GM12891 (cell line): Measurements from ENCODE around the gene PSMB9.
A peak's percentile ranks its signal among the peaks of the same experiment; 100 is the strongest.

Source experiments
- DNase-seq: peaks from one replicate; pipeline ENCODE4 v3.0.0; 2011; ENCODE audit warnings: low spot score; ENCODE audit not compliant: insufficient read length
- FAIRE-seq: peaks from 2 replicates; lab custom pipeline; 2011; peaks lifted over from hg19 to GRCh38; lab: Jason Lieb, UNC
- PAX5 ChIP-seq: IDR thresholded peaks from 2 replicates; pipeline ENCODE4 v1.6.1; 2011; ENCODE audit warnings: low read length, moderate library complexity, mild to moderate bottlenecking; ENCODE audit not compliant: insufficient read depth, severe bottlenecking
- POLR2A ChIP-seq: IDR thresholded peaks from 2 replicates; pipeline ENCODE4 v1.6.1; 2011; ENCODE audit warnings: low read depth, low read length, control low read depth
- POLR2AphosphoS5 ChIP-seq: IDR thresholded peaks from 2 replicates; pipeline ENCODE4 v1.6.1; 2011; ENCODE audit warnings: low read depth, low read length, control low read depth
- POU2F2 ChIP-seq: IDR thresholded peaks from 2 replicates; pipeline ENCODE4 v1.6.1; 2011; ENCODE audit warnings: low read depth, mild to moderate bottlenecking, control low read depth, low read length, moderate library complexity
- SPI1 ChIP-seq: IDR thresholded peaks from 2 replicates; pipeline ENCODE4 v1.6.1; 2011; ENCODE audit warnings: low read depth, low read length, control low read depth
- TAF1 ChIP-seq: IDR thresholded peaks from 2 replicates; pipeline ENCODE4 v1.6.1; 2011; ENCODE audit warnings: low read depth, low read length, control low read depth

Gene PSMB9

DNA sequence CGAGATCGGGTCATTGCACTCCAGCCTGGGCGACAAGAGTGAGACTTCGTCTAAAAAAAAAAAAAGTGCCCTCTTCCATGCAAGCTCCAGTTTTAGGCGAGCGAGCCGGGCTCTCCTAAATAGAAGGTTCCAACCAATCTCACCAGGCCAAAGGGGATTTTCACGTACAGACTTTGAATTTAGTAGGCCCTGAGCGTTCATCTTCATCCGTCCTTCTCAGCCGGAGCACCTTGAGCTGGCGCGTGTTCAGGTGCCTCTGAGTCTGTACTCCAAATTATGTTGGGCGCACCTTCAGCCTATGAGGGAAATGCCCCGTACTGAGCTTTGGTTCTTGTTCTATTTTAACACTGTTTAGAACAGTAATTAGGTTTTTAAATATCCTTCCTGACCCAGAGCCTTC lies 14.6 kb upstream of the PSMB9 start:
- FAIRE-seq (no peak), DNase-seq (no peak)
- TF ChIP-seq PAX5, result no peak
- no peak for TF ChIP-seq TAF1
- no peak for TF ChIP-seq SPI1
- no peak for TF ChIP-seq POLR2A
- no peak for TF ChIP-seq POLR2AphosphoS5
- no peak for TF ChIP-seq POU2F2

DNA sequence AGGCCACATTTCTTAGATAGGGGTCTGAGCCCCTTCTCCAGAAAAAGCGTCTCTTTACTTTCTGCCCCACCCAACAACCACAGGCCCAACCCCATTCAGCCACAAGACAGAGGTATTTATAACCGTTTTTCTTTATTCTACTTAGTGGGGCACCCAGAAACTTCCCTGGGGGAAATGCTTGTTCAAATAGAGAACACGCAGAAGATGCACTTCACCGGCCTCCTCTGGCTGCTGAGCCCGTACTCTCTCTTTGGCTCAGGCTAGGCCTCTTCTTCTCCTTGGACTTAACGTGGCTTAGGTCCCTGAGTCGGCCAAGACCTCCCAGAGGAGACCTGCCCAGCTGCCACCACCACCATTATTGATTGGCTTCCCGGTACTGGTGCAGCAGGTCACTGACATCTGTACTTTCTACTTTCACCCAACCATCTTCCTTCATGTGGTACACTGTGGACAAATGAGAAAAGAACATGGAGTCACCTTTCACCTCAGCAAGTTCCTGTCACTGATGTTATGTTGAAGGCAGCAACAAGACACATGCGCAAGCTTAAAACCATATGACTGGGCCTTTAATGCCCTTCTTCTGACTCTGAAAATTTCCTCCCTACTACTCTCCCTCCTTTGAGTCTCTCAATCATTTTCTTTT lies 13.3 kb upstream of the PSMB9 start:
- TF ChIP-seq POLR2AphosphoS5 (no peak), TAF1 (no peak; the same call in 1 of the 2 replicates), POLR2A (no peak; the same call in 1 of the 2 replicates), POU2F2 (no peak), SPI1 (no peak), PAX5 (no peak)
- peak; percentile 50 for FAIRE-seq
- DNase-seq, result no peak

DNA sequence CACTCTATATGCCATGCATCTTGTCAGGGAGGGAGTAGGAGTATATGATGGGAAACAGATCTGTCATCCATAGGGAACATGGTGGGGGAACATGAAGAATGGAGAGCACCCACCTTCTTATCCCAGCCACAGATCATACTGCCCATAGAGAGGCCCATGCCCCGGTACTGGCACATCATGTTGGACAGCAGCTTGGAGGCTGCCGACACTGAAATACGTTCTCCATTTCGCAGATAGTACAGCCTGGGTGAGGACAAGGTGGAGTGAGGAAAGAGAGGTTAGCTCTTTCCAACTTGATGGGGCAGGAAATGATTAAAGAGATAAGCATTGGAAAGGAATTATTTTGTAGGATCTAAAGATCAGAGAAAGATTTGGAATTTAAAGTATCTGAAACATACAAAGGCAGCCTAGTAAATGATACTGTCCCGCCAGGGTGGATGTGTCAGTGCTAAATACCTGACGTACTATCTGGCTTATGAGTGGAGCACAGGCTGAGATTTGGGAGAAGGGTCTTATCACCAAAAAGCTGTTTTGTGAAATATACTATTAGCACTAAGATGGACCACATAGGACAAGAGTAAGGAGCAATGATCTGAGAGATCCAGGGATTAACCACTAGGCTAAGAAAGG lies 11.9 kb upstream of the PSMB9 start:
- TF ChIP-seq POLR2A, result no peak
- no peak for TF ChIP-seq TAF1
- no peak for TF ChIP-seq SPI1
- no peak for TF ChIP-seq POU2F2
- TF ChIP-seq POLR2AphosphoS5, result no peak
- no peak for TF ChIP-seq PAX5
- DNase-seq (no peak), FAIRE-seq (peak; percentile 63)

DNA sequence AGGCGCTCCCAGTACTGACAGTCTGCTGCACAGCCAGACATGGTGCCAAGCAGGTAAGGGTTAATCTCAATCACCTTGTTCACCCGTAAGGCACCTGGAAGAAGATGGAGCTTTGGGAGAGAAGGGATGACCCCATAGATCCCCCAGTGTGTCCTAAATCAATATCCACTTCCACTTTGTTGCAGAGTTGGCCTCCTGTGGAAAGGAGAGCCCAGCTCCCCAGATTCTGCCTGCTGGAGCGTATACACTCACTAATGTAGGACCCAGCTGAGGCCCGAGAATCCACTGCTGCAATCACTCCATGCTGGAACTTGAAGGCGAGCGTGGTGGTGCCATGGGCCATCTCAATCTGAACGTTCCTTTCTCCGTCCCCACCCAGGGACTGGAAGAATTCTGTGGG lies 11.3 kb upstream of the PSMB9 start:
- TF ChIP-seq POLR2AphosphoS5, result no peak
- TF ChIP-seq POLR2A, result 0 out of 2 replicates have a peak, but pooled peaks have one; percentile 20
- TF ChIP-seq POU2F2, result no peak
- DNase-seq (no peak), FAIRE-seq (no peak)

DNA sequence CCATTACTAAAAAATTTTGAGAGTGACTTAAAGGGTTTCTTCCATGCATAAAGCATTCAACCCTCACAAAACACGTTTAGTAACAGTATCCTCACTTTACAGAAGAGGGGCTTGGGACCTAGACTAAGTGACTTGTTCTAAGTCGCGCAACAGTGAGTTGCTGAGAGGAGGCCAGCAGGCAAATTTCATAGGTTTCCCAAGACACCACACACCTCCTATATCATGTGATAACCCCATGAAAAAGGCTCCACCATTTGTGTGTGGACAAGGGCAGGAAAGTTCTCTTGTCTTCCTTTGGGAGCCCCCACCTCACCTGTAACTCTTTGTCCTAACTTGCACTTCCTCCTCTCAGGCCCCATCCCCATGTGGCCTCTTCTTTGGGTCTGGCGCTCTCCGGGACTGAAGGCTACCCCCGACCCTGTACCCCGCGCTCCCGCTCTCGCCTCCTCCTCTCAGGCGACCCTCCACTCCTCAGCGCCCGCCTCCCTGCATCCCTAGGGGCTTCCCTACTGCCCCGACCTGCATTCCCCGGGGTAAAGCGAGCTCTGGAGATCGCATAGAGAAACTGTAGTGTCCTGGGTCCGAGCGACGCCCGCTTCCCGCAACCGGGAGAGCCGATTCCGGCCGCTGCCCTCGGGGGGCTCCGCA lies 10.5 kb upstream of the PSMB9 start:
- TF ChIP-seq POU2F2 (no peak; the same call in 1 of the 2 replicates), SPI1 (peak; percentile 68)
- FAIRE-seq (peak; percentile 56), DNase-seq (no peak)

DNA sequence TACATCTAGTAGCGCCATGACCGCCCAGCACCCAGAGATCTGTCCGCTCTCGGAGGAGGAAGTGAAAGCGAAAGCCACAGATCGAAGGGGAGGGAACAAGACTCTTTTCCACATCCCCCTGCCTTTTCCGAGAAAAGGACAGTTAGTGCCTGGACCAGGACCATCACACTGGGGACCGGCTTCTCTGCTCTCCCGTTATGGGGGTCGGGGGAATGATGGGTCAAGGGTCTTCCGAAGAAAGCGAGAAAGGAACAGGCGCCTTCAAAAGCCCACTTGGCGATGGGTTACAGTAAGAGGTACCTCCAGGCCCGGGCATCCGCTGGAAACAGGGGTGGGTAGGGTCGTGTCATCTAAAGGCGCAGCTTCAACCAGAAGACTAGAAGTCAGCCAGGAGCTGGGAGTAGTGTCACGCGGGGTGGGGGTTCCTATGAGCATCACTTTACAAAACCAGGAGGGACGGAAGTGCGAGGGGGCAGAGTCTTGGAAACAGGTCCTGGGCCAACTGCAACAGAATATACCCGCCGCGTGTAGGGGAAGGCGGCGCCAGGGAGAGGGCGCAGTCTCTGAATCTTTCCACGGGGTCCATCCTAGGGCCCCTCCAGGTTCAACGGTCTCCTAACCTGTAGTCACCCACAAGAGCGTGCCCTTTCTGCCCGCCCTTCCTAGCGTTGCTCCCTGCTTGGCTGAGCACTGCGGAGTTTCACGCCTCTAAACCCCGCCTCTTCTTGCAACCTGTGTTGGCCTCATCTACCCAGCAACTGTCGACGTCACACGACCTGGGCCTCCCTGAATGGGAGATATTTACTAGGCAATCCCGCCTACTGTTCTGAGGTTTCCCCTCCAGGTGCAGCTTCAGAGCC lies 9.8 kb upstream of the PSMB9 start, which contains the start of gene PSMB8:
Gene PSMB8 (minus strand): TSS at position 69 of the 860 bp plus-strand sequence. CDS start 51 bp downstream, at position 18.
- FAIRE-seq, result peak; percentile 100
- DNase-seq, result peak; percentile 81
- TF ChIP-seq SPI1, result peak; percentile 98
- TF ChIP-seq POLR2A, result peak; percentile 91
- peak; percentile 84 for TF ChIP-seq TAF1
- peak; percentile 86 for TF ChIP-seq POLR2AphosphoS5
- TF ChIP-seq PAX5, result peak; percentile 95
- TF ChIP-seq POU2F2, result peak; percentile 81

DNA sequence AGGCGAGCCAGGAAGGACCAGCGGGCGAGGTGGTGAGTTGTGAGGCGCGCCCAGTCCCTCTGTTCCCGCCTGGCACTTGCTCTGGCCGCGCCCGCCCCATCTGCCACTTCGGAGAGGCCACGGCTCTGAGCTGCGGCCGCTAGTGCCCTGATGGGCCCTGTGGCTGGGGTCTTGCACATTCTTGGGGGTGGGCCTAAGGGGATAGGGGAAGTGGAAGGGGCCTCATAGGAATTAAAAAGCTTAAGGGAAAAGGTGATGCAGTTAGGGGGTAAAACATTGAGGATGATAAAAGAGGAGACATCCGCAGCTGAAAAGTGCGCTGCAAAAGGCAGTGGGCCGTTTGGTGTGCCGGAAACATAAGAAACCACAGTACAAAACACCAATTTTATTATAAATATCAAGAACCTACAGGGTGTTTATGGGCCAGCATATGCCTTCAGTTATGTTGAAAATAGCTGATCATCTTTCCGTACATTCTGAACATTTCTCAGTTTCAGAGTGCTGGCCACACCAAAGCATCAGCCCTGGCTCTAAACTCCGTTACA lies 9.1 kb upstream of the PSMB9 start:
- no peak for DNase-seq
- FAIRE-seq, result no peak
- no peak for TF ChIP-seq PAX5
- peak; percentile 25; the same call in 1 of the 2 replicates for TF ChIP-seq TAF1
- peak; percentile 49; the same call in 1 of the 2 replicates for TF ChIP-seq POLR2AphosphoS5
- TF ChIP-seq SPI1, result peak; percentile 29; the same call in 1 of the 2 replicates

DNA sequence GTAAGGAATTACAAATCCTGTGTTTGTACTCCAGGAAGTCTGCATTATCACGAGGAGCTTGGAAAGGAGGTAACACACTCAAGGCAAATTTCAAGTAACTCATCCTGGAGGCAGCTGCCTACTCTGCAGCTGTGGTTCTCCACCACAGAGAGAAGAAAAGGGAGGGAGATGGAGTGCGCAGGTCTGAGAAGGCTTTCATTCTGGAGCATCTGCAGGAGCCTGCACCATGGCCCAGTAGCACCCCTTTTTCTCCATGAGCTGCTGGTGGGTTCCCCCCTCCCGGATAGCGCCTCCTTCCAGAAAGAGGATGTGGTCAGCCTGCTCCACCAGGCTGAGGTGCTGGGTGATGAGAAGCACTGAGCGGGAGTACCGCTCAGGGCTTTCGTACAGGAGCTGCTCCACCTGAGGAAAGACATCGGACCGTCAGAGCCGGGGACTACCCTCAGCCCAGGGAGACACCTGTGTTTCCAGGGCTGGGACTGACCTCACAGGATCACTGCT lies 8.6 kb upstream of the PSMB9 start:
- peak; percentile 83 for FAIRE-seq
- peak; percentile 36 for DNase-seq
- no peak for TF ChIP-seq POU2F2
- peak; percentile 85 for TF ChIP-seq POLR2AphosphoS5
- TF ChIP-seq TAF1, result 0 out of 2 replicates have a peak, but pooled peaks have one; percentile 4
- TF ChIP-seq POLR2A, result peak; percentile 69; the same call in 1 of the 2 replicates
- TF ChIP-seq SPI1, result peak; percentile 85
- TF ChIP-seq PAX5, result no peak
